GM10248 (cell line): ENCODE measurements around the gene MROH8.

ENCODE experiments used
- CTCF ChIA-PET: fragments of 300-600 bp; sonication (Branson Sonifier 250); formaldehyde crosslinking; extraction: SDS; loops from one replicate; lab custom pipeline; 2021; ENCODE audit warnings: antibody characterized with exemption; lab: Yijun Ruan, JAX
- POLR2A ChIA-PET: fragments of 350-650 bp; sonication (Branson Sonifier 250); formaldehyde crosslinking; extraction: SDS; loops from one replicate; lab custom pipeline; 2020; ENCODE audit warnings: antibody characterized with exemption; lab: Yijun Ruan, JAX
- DNase-seq: peaks from one replicate; pipeline ENCODE4 v3.0.0; 2012; ENCODE audit errors: extremely low spot score
- CTCF ChIP-seq: IDR thresholded peaks from 2 replicates; pipeline ENCODE4 v1.5.1; 2012; ENCODE audit warnings: mild to moderate bottlenecking, low read depth; ENCODE audit errors: extremely low read depth, missing control alignments, control extremely low read depth

MROH8 gene

GRCh38 chr20:37201827-37202162 lies 22.4 kb upstream of the MROH8 start:
- ChIA-PET POLR2A (no interaction called here), CTCF (interaction anchor here (0.9 to 3.1 kb wide), 8 partner anchors 10 to 333 kb away, joined by 3 to 34 read pairs (median 4); partner anchors contain the start of genes MROH8 and RPN2)
- no peak for DNase-seq
- no peak for TF ChIP-seq CTCF

GRCh38 chr20:37200926-37201826 lies 21.8 kb upstream of the MROH8 start:
- TF ChIP-seq CTCF, result no peak
- ChIA-PET CTCF (interaction anchor here (0.9 to 3.1 kb wide), 8 partner anchors 10 to 333 kb away, joined by 3 to 34 read pairs (median 4); partner anchors contain the start of genes MROH8 and RPN2), POLR2A (no interaction called here)
- DNase-seq, result no peak

- TF ChIP-seq CTCF, result no peak
- ChIA-PET POLR2A (no interaction called here), CTCF (interaction anchor here (1.4 to 3.1 kb wide), 3 partner anchors 10 to 334 kb away, joined by 3 to 34 read pairs (median 4); partner anchors contain the start of genes MROH8 and RPN2)
- DNase-seq, result no peak
Measured at GRCh38 chr20:37200376-37200775, 21.0 kb upstream of the MROH8 start.

- DNase-seq, result no peak
- TF ChIP-seq CTCF, result no peak
- ChIA-PET CTCF (no interaction called here), POLR2A (no interaction called here)
Measured at GRCh38 chr20:37198932-37199660, 19.7 kb upstream of the MROH8 start.

- ChIA-PET POLR2A (interaction anchor here (1.0 kb wide), 1 partner anchor 16 kb away, joined by 5 read pairs; the partner anchor contains the start of genes MROH8 and RPN2), CTCF (interaction anchor here (0.9 to 9.9 kb wide), 27 partner anchors 10 to 846 kb away, joined by 3 to 146 read pairs (median 7); partner anchors contain the start of genes BLCAP, MROH8 and RPN2)
- TF ChIP-seq CTCF, result no peak
- no peak for DNase-seq
Measured at GRCh38 chr20:37194621-37195417, 15.5 kb upstream of the MROH8 start.

DNA sequence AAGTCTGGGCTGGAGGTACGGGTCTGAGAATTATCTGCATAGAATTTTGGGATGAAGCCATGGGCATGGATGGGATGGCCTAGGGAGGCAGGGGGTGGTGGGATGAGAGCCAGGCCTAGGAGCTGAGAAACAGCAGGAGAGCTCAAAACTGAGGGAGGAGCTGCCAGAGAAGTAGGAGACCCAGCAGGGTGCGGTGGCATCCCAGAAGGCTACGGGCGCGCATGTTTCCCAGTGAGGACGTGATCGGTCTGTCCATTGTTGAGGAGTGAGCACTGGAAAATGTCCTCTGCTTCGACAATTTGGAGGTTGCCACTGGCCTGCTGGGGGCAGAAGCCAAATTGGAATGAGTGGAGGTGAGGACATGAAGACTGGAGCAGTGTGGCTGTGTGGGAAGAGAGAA lies 14.5 kb upstream of the MROH8 start:
- no peak for TF ChIP-seq CTCF
- no peak for DNase-seq
- CTCF ChIA-PET, result interaction anchor here (5.3 to 9.9 kb wide), 2 partner anchors 19 to 339 kb away, joined by 44 to 146 read pairs; no protein-coding TSS in a partner anchor
- POLR2A ChIA-PET, result no interaction called here
